Stimulated activated naive CD4-positive, alpha-beta T cell treated with Interleukin-2 at 50 U/mL for 16 hours (primary cell): ENCODE measurements around the gene GAL3ST2.

Experiments
- DNase-seq: peaks from one replicate; lab custom pipeline; 2025; lab: John Stamatoyannopoulos, UW

The GAL3ST2 gene

DNA sequence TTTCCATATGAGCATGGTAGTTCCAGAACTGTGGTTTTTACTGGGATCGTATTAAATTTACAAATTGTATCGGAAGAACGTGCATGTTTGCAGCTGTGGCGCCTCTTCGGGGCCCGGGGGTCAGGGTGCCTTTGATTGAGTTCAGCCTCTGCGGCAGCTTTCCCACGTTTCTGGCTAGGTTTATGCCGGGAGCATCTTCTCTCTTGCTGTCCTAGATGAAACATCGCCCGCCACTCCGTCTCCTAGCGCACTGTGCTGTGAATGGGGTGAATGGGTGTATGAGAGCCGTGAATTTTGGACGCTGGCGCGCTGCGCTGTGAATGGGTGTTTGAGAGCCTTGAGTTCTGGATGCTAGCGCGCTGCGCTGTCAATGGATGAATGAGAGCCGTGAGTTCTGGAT lies 69.8 kb downstream of the GAL3ST2 start:
- DNase-seq = no peak

DNA sequence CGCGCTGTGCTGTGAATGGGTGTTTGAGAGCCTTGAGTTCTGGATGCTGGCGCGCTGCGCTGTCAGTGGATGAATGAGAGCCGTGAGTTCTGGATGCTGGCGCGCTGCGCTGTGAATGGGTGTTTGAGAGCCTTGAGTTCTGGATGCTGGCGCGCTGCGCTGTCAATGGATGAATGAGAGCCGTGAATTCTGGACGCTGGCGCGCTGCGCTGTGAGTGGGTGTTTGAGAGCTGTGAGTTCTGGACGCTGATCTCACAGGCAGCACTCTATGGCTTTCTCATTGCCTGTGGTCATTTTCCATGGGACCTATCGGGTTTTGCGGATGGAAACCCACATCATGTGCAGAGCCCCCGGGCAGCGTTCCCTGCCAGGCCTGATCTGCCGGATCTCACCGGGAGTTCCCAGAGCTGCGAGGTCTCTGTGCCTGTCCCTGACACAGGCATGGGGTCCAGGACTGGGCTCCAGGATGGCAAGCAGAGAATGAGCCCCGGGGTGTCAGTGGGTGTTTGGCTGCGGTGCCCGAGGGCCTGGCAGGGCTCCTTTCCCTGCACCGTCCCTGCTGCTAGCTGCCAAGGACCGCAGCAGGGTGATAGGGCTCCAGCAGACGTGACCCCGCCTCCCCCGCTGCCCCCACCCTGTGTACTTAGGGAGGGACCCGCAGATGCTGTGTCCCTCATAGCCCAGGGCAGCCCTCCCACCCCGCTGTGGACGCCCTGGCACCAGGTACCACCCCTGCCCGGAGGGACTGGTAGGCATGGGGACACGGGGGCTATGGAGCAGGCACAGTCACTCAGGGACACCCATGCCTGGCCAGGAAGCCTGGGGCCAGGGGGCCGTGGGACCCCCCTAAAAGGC lies 72.4 kb downstream of the GAL3ST2 start:
- DNase-seq = no peak

DNA sequence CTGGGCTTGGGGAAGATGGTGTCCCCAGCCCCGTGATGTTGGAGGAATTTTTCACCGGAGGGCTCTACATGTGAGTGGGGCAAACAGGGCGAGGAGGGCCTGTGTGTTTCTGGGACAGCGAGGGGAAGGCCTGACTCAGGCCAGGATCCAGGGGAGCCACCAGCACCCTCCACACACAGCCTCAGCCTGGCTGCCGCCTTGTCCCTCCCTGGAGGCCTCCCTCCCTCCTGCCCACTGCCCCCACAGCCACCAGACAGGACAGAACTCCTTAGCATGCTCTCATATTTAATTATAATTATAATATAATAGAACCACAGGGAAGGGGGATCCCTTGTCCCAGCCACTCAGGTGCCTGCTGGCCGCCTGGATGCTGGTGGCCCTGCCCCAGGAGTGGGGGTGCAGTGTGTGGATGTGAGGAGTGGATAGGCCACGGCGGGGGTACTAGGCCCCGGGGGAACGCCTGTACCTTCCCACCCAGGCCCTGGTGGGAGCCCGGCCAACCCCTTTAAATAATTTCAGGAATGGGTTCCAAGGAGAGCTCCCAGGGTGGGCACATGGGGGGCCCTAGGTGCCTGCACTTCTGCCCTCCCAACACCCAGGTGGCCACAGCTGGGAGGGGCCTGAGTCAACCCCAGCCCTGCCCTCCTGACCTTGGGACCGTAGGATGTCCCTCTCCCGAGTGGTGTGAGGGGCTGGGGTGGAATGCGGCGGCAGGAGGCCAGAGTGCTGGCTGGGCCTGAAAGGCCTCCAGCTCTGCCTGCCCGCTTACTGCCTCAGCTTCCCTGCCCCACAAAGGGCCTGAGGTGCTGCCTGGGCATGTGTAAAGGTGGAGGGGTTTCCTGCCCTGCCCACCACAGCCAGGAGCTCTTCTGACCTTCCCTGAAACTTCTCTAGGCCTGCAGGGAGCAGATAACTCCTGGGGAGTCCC lies 73.3 kb downstream of the GAL3ST2 start:
- no peak for DNase-seq

DNA sequence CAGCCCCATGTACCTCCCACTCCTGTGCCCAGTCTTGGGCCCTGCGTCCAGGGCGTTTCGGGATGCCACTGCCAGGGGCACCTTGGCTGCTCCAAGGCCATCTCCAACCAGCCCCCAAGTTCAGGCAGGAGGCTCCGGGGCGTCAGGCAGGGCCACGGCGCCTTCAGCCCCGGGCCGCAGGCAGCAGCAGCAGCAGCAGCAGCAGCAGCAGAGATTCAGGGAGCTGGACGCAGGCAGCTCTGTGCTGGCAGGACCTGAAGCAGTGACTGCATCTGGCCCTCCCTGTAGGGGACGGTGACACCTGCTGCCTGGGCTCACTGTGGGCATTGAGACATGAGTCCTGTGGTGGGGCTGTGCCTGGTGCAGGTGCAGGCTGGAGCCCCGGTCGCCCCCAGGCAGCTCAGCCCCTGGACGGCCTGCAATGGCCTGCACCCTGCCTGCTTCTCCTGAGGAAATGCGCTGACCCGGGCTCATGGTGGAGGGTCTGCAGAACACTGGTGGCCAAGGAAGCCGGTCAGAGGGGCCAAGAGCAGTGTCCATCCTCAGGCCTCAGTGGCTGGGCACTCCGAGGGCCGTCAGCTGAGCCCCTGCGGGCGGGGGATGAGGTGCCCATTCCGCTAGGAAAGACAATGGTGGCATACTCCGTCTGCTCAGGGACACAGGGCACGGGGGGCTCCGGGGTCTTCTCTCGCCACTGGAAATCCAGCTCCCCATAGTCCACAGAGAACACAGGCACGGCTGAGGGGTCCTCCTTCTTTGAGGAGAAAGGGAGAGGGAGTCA lies 74.1 kb downstream of the GAL3ST2 start:
- DNase-seq = no peak

DNA sequence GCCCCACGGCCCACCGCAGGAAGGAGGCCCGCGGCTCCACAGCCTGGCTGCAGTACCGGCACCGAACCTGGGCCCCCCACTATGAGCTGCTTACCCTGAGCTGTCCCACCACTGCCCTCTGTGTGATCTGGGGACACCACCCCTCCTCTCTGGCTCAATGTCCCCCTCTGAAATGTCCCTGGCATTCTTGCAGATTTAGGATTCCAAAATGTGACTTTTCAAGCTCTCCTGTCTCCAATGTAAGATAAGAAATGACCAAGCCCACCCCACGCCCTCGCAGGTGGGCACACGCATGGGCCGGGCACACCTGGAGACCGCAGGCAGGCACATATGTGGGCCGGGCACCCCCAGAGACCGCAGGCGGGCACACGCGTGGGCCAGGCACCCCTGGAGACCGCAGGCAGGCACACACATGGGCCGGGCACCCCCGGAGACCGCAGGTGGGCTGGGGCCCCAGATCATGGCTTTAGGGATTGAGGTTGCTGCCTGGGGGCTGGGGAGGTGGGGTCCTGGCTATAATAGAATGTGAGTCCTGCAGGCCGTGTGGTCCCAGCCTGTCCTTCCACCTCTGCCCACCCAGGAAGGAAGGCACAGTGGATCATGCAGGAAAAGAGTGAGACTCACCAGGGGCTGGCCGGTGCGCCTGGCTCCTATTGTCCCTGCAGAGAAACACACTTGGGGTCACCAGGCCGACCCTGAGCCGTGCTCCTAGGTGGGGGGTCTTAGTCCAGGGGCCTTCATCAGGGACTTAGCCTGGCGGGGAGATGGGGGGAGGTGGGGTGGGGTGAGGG lies 74.9 kb downstream of the GAL3ST2 start:
- no peak for DNase-seq

DNA sequence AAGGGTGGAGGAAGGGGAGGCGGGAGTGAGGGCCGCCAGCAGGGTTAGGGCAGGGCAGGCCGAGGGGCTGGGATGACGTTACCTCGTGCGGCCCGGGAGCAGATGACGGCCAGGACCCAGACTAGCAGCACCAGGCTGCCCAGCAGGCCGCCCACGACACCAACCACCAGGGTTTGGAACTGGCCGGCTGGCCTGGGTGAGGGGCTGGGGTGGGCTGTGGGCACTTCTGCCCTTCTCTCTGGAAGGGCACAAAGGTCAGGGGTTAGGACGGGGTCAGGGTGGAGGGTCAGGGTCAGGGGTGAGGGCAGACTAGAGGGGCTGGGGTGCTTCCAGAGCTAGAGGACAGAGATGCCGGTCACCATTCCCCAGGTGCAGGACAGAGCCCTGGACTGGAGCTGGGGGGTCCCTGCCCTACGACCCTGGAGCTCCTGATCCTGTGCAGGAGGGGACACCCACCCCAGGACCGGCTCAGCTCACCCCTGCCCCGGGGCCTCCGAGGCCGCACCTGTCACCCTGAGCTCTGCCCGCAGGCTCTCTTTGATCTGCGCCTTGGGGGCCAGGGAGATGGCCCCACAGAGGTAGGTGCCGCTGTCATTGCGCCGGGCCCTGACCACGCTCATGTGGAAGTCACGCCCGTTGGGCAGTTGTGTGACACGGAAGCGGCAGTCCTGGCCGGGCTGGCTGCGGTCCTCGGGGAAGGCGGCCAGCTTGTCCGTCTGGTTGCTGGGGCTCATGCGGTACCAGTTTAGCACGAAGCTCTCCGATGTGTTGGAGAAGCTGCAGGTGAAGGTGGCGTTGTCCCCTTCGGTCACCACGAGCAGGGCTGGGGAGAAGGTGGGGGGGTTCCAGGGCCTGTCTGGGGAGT lies 75.7 kb downstream of the GAL3ST2 start:
- DNase-seq = no peak

DNA sequence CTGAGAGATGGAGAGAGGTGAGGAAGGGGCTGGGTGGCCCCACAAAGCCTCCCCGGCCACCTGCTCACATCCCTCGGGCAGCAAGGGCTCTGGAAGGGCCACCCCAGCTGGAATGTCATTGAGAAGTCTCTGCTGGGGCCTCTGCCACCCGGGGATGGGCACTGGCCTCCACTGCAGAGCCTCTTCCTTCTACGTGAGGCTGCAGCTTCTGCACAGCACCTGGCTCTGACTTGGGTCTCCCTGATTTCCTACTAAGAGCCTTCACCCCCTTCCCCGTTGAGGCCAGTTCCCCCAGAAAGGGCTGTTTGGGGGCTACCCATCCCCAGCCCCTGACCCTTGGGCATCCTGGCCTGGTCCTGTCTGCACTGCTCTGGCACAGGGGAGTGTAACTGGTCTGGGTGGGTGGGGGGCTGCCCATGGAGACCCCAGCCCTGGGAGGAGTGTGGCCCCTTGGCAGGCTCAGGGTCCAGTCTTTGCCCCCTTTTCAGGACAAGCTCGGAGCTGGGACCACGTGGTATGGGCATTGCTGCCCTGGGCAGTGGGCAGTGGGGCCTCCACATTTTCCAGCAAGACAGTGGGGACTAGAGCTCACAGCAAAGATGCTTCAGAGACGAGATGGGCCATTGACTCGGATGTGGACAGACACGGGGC lies 76.5 kb downstream of the GAL3ST2 start:
- DNase-seq = no peak
